Hepatocyte (in vitro differentiated cells): ENCODE data around the gene DLX4.

Experiments
- CTCF ChIP-seq: fragments of 200-600 bp; sonication (generic); IDR thresholded peaks from 2 replicates; pipeline ENCODE4 v1.5.1; 2016; ENCODE audit warnings: antibody characterized with exemption, mild to moderate bottlenecking; ENCODE audit not compliant: poor library complexity
- EZH2 ChIP-seq: fragments of 200-600 bp; sonication (generic); IDR thresholded peaks from 2 replicates; pipeline ENCODE4 v1.6.1; 2016; ENCODE audit warnings: antibody characterized with exemption, mild to moderate bottlenecking, borderline replicate concordance
- EZH2phosphoT487 ChIP-seq: fragments of 200-600 bp; sonication (generic); IDR thresholded peaks from one replicate; pipeline ENCODE4 v1.6.1; 2018; ENCODE audit warnings: antibody characterized with exemption, mild to moderate bottlenecking, low read depth, moderate library complexity; ENCODE audit not compliant: unreplicated experiment, severe bottlenecking

- TF ChIP-seq CTCF (no peak), EZH2phosphoT487 (no peak), EZH2 (no peak)
Measured at GRCh38 chr17:49978501-49978900, 9.5 kb downstream of the DLX4 start.
